Brain microvascular endothelial cell (primary cell): ENCODE results near the gene OR6C76.

Experiments
- DNase-seq: peaks from one replicate; pipeline ENCODE4 v3.0.0-alpha.2; 2020
- H3K27ac ChIP-seq: fragments of 250-450 bp; sonication (Bioruptor Pico); 2 replicates; pipeline ENCODE4 v1.5.1; 2020; ENCODE audit warnings: mild to moderate bottlenecking, moderate library complexity
- H3K27me3 ChIP-seq: fragments of 250-450 bp; sonication (Bioruptor Pico); replicated peaks from 2 replicates; pipeline ENCODE4 v1.5.1; 2020; ENCODE audit warnings: mild to moderate bottlenecking
- H3K36me3 ChIP-seq: fragments of 250-450 bp; sonication (Bioruptor Pico); replicated peaks from 2 replicates; pipeline ENCODE4 v1.5.1; 2020; ENCODE audit warnings: mild to moderate bottlenecking
- H3K4me3 ChIP-seq: 2 replicates; pipeline ENCODE4 v1.5.1; 2011; ENCODE audit warnings: low read depth, mild to moderate bottlenecking, control low read depth, low read length, moderate library complexity
- in situ Hi-C: cut with HindIII; loops from 2 replicates; pipeline ENCODE4 v1.10.0; 2017; ENCODE audit warnings: low sequenced_read_pairs, low pct_ligation_motif_present
- TF ChIP-seq, protein P1 (sequence below): IDR thresholded peaks from 2 replicates; pipeline ENCODE4 v1.5.1; 2011; ENCODE audit warnings: low read depth, mild to moderate bottlenecking, moderate library complexity, low read length, control low read depth, inconsistent platforms; ENCODE audit errors: missing control alignments

OR6C76 gene

DNA sequence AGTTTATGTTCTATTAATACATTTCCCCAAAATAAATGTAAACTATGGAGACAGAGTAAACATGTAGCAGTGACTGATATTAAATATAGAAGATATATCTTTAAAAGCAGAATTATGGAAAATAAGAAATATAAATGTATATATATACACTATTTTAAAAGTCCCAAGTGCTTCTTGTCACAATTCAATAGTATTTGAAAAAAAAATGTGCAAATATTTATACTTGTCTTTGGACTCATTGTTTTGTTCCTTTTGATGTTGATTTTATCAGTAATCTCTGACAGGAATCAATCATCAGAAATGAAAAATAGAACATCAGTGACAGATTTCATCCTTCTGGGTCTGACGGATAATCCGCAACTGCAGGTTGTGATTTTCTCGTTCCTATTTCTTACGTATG, at the start of gene OR6C76:
OR6C76 (plus strand) TSS at position 301 of the 400 bp plus-strand sequence; CDS start at position 301, 0 bp downstream.
- in situ Hi-C loops = no loop called here
- TF ChIP-seq, protein P1, sequence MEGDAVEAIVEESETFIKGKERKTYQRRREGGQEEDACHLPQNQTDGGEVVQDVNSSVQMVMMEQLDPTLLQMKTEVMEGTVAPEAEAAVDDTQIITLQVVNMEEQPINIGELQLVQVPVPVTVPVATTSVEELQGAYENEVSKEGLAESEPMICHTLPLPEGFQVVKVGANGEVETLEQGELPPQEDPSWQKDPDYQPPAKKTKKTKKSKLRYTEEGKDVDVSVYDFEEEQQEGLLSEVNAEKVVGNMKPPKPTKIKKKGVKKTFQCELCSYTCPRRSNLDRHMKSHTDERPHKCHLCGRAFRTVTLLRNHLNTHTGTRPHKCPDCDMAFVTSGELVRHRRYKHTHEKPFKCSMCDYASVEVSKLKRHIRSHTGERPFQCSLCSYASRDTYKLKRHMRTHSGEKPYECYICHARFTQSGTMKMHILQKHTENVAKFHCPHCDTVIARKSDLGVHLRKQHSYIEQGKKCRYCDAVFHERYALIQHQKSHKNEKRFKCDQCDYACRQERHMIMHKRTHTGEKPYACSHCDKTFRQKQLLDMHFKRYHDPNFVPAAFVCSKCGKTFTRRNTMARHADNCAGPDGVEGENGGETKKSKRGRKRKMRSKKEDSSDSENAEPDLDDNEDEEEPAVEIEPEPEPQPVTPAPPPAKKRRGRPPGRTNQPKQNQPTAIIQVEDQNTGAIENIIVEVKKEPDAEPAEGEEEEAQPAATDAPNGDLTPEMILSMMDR = no peak

DNA sequence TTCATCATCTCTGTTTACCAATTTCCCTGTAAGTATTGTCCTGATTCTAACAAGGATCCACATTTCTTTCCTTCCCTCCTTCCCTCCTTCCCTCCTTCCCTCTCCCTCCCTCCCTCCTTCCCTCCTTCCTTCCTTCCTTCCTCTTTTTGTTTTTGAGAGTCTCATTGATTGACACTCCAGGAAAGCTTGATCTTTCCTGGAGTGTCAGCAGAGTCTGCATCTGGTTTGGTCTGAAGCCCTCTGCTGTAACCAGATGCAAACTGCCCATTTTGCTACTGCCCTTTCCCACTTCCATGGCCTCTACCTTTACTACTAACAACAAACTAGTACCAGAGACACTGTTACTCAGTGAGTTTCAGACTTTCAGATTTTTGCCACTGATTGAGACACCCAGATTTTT, 40.2 kb upstream of the OR6C76 start:
- no peak for DNase-seq
- Histone ChIP-seq H3K36me3 (no peaks in the 10 kb centered on the region), H3K27me3 (no peaks in the 10 kb centered on the region), H3K4me3 (no peak overlapping the region), H3K27ac (no peak overlapping the region)
- TF ChIP-seq, protein P1 = no peak
- in situ Hi-C loops = no loop called here

More for the DNA sequence above, at the start of gene OR6C76:
- no peak within 1 kb of the TSS for H3K27ac ChIP-seq
- no peaks in the 10 kb centered on the region for H3K36me3 ChIP-seq
- DNase-seq = no peak
- no peak within 1 kb of the TSS for H3K4me3 ChIP-seq
- no peaks in the 10 kb centered on the region for H3K27me3 ChIP-seq

DNA sequence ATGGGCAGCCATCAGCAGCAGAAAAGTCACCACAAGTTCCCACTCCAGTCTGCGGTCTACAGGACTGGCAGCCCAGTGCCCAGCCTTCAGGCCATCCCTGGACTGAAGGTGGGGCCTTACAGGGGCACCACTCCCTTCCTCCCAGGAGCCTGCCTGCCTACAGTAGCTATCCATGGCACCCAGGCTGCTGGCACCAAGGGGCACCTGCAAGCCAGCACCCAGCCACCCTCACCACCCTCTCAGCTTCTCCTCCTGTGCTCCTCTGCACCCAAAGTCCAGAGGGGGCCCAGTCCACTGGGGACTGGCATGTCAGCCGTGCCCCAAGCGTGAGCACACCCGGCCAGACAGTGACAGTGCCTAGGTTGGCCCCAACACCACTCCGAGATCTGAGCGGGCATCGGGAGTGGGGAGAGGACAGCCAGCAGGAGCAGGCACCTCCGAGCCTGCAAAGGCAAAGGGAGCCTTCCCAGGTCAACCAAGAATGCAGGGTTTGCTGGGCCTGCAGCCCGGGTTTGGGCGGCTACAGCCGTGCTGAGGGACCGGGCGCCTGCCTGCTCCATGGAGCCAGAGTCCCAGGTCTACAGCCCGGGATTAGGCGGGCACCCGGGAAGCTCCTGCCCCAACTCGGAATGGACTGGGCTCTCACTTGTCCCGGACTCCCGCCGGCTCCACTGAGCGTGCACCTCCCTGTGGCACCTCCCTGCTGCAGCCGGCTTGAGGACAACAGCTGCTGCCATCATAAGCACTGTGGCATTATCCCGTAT, 33.8 kb upstream of the OR6C76 start:
- TF ChIP-seq, protein P1 = no peak
- no peak for DNase-seq
- Histone ChIP-seq H3K27ac (no peak overlapping the region), H3K36me3 (no peaks in the 10 kb centered on the region), H3K27me3 (no peaks in the 10 kb centered on the region), H3K4me3 (no peak overlapping the region)
- in situ Hi-C loops = no loop called here

DNA sequence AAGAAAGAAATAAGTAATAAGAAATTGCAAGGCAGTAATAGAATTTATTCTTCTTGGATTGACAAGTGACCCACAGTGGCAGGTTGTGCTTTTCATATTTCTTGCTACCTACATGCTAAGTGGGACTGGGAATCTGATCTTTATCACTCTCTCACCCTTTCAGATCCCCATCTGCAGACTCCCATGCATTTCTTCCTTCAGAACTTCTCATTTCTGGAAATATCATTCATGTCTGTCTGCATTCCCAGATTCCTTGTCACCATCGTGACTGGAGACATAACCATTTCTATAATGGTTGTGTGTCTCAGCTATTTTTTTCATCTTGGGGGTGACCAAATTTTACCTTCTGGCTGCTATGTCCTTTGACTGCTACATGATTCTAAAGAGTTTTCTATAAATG, 29.7 kb upstream of the OR6C76 start:
- DNase-seq = no peak
- Histone ChIP-seq H3K27me3 (no peaks in the 10 kb centered on the region), H3K4me3 (no peak overlapping the region), H3K27ac (no peak overlapping the region), H3K36me3 (no peaks in the 10 kb centered on the region)
- in situ Hi-C loops = no loop called here
- TF ChIP-seq, protein P1 = no peak

DNA sequence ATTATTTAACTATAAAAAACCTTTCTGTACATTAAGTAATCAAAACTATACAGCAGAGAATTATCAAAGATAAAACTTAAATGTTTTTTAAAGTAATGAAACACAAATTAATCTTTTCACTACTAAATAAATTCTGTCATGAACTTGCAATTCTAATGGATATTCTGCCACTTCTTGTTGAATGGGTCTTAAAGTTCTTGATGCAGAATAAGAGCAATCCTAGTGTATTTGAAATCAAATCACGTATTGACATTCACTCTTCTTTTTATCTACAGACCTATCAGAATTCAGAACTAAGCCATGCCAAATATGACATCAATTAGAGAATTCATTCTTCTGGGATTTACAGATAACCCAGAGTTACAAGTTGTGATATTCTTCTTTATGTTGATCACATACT, 25.8 kb upstream of the OR6C76 start, which contains the start of gene OR6C65:
OR6C65 (plus strand) TSS at position 301 of the 400 bp plus-strand sequence; CDS start at position 301, 0 bp downstream.
- in situ Hi-C loops = no loop called here
- TF ChIP-seq, protein P1 = no peak
- no peak within 1 kb of the TSS for H3K27ac ChIP-seq
- no peak for DNase-seq
- H3K27me3 ChIP-seq = no peaks in the 10 kb centered on the region
- no peaks in the 10 kb centered on the region for H3K36me3 ChIP-seq
- no peak within 1 kb of the TSS for H3K4me3 ChIP-seq
